H9 (cell line): ENCODE data around the gene HLA-DQA1. TPM values are rescaled to one million over a fixed set of nuclear protein-coding genes. Genes with fewer than 3 reads are reported as not detected.

Source experiments
- DNase-seq: peaks from one replicate; pipeline ENCODE4 v3.0.0-alpha.2; 2017
- H2AFZ ChIP-seq: one replicate; pipeline ENCODE4 v1.6.1; 2013; ENCODE audit warnings: mild to moderate bottlenecking, low read length, control low read depth, moderate library complexity
- H2AK5ac ChIP-seq: 2 replicates; pipeline ENCODE4 v1.6.1; 2013; ENCODE audit warnings: low read length, control low read depth, mixed read lengths; ENCODE audit not compliant: insufficient read length
- H2BK120ac ChIP-seq: one replicate; pipeline ENCODE4 v1.6.1; 2013; ENCODE audit warnings: low read depth, mild to moderate bottlenecking, low read length, control low read depth, inconsistent platforms; ENCODE audit not compliant: poor library complexity, severe bottlenecking
- H2BK12ac ChIP-seq: 2 replicates; pipeline ENCODE4 v1.6.1; 2013; ENCODE audit warnings: low read length, control low read depth, mixed read lengths, low read depth; ENCODE audit not compliant: insufficient read length
- H2BK15ac ChIP-seq: 2 replicates; pipeline ENCODE4 v1.6.1; 2013; ENCODE audit warnings: low read depth, low read length, control low read depth
- H2BK20ac ChIP-seq: one replicate; pipeline ENCODE4 v1.6.1; 2013; ENCODE audit warnings: low read depth, mild to moderate bottlenecking, low read length, control low read depth, inconsistent platforms; ENCODE audit not compliant: poor library complexity, severe bottlenecking
- H2BK5ac ChIP-seq: 2 replicates; pipeline ENCODE4 v1.6.1; 2013; ENCODE audit warnings: low read length, control low read depth, mixed read lengths; ENCODE audit not compliant: insufficient read length
- H3K14ac ChIP-seq: 2 replicates; pipeline ENCODE4 v1.6.1; 2013; ENCODE audit warnings: low read length, control low read depth; ENCODE audit not compliant: insufficient read depth
- H3K18ac ChIP-seq: 2 replicates; pipeline ENCODE4 v1.6.1; 2013; ENCODE audit warnings: low read depth, mild to moderate bottlenecking, mixed read lengths, low read length, control low read depth; ENCODE audit not compliant: insufficient read length
- H3K23ac ChIP-seq: 2 replicates; pipeline ENCODE4 v1.6.1; 2013; ENCODE audit warnings: low read length, control low read depth, mixed read lengths, low read depth; ENCODE audit not compliant: insufficient read length
- H3K23me2 ChIP-seq: 2 replicates; pipeline ENCODE4 v1.6.1; 2013; ENCODE audit warnings: low read depth, mild to moderate bottlenecking, mixed read lengths, low read length, control low read depth; ENCODE audit not compliant: insufficient read length, poor library complexity, severe bottlenecking
- H3K27ac ChIP-seq: 2 replicates; pipeline ENCODE4 v1.5.1; 2013; ENCODE audit warnings: low read length, control low read depth, mixed read lengths, low read depth; ENCODE audit not compliant: insufficient read length
- H3K27me3 ChIP-seq: 2 replicates; pipeline ENCODE4 v1.6.1; 2013; ENCODE audit warnings: low read length, control low read depth, inconsistent platforms; ENCODE audit not compliant: insufficient read depth
- H3K4ac ChIP-seq: 2 replicates; pipeline ENCODE4 v1.6.1; 2013; ENCODE audit warnings: low read depth, mild to moderate bottlenecking, control low read depth, inconsistent platforms, low read length, moderate library complexity
- H3K4me1 ChIP-seq: 2 replicates; pipeline ENCODE4 v1.6.1; 2013; ENCODE audit warnings: low read length, control low read depth, inconsistent platforms; ENCODE audit not compliant: insufficient read depth
- H3K4me2 ChIP-seq: 2 replicates; pipeline ENCODE4 v1.6.1; 2013; ENCODE audit warnings: low read length, control low read depth, mixed read lengths; ENCODE audit not compliant: insufficient read length, insufficient read depth
- H3K56ac ChIP-seq: 2 replicates; pipeline ENCODE4 v1.6.1; 2013; ENCODE audit warnings: low read depth, mild to moderate bottlenecking, mixed read lengths, low read length, control low read depth; ENCODE audit not compliant: insufficient read length
- H3K79me1 ChIP-seq: 2 replicates; pipeline ENCODE4 v1.6.1; 2013; ENCODE audit warnings: low read depth, mild to moderate bottlenecking, moderate library complexity, low read length, control low read depth, inconsistent platforms; ENCODE audit not compliant: insufficient read depth, poor library complexity, severe bottlenecking
- H3K79me2 ChIP-seq: 2 replicates; pipeline ENCODE4 v1.6.1; 2013; ENCODE audit warnings: low read length, control low read depth, inconsistent platforms; ENCODE audit not compliant: insufficient read depth
- H3K9ac ChIP-seq: 2 replicates; pipeline ENCODE4 v1.6.1; 2013; ENCODE audit warnings: low read length, control low read depth, mixed read lengths; ENCODE audit not compliant: insufficient read length; ENCODE audit errors: extremely low read depth
- H3K9me3 ChIP-seq: one replicate; pipeline ENCODE4 v1.6.1; 2013; ENCODE audit warnings: low read depth, low read length, inconsistent platforms; ENCODE audit not compliant: control insufficient read depth
- H3T11ph ChIP-seq: one replicate; pipeline ENCODE4 v1.6.1; 2013; ENCODE audit warnings: mild to moderate bottlenecking, low read length, control low read depth, inconsistent platforms
- H4K20me1 ChIP-seq: one replicate; pipeline ENCODE4 v1.6.1; 2013; ENCODE audit not compliant: control insufficient read depth, insufficient read length, insufficient read depth
- H4K5ac ChIP-seq: 2 replicates; pipeline ENCODE4 v1.6.1; 2013; ENCODE audit warnings: low read depth, mild to moderate bottlenecking, mixed read lengths, low read length, control low read depth; ENCODE audit not compliant: insufficient read length
- H4K8ac ChIP-seq: replicated peaks from 2 replicates; pipeline ENCODE4 v1.6.1; 2013; ENCODE audit warnings: low read length, control low read depth, mixed read lengths, low read depth; ENCODE audit not compliant: insufficient read length
- H4K91ac ChIP-seq: 2 replicates; pipeline ENCODE4 v1.6.1; 2013; ENCODE audit warnings: low read depth, mild to moderate bottlenecking, moderate library complexity, mixed read lengths, low read length, control low read depth; ENCODE audit not compliant: insufficient read length
- H3K27ac Mint-ChIP-seq, 3 experiments: 2 replicates in 2 of 3; 3 replicates in 1 of 3; pipeline ENCODE4 v1.8.0; 2020 to 2021; ENCODE audit warnings: mixed read lengths in 3 of 3, mild to moderate bottlenecking in 1 of 3, moderate library complexity in 1 of 3
- H3K27me3 Mint-ChIP-seq: 2 replicates; pipeline ENCODE4 v1.8.0; 2021; ENCODE audit warnings: low read depth, mild to moderate bottlenecking, moderate library complexity, mixed read lengths
- H3K36me3 Mint-ChIP-seq, 3 experiments: 2 replicates in 2 of 3; 3 replicates in 1 of 3; pipeline ENCODE4 v1.8.0; 2020 to 2021; ENCODE audit warnings: low read depth in 3 of 3, mixed read lengths in 3 of 3; ENCODE audit not compliant: insufficient read depth in 1 of 3
- H3K4me1 Mint-ChIP-seq, 2 experiments: 2 replicates each; pipeline ENCODE4 v1.8.0; 2020; ENCODE audit warnings: mixed read lengths in 2 of 2
- H3K4me3 Mint-ChIP-seq, 2 experiments: 2 replicates in 1 of 2; 3 replicates in 1 of 2; pipeline ENCODE4 v1.8.0; 2020 to 2021; ENCODE audit warnings: mild to moderate bottlenecking in 2 of 2, mixed read lengths in 2 of 2, moderate library complexity in 1 of 2
- H3K9me3 Mint-ChIP-seq, 2 experiments: 2 replicates in 1 of 2; 3 replicates in 1 of 2; pipeline ENCODE4 v1.8.0; 2020; ENCODE audit warnings: mild to moderate bottlenecking in 2 of 2, mixed read lengths in 2 of 2, moderate library complexity in 1 of 2
- total RNA-seq: library from RNA; stranded (reverse); gene quantifications from 2 replicates; pipeline ENCODE4 v1.2.1, GENCODE V29; 2021
- TF ChIP-seq, protein P1 (sequence below): fragments of 200-600 bp; sonication (generic); conservative IDR thresholded peaks from 3 replicates; pipeline ENCODE4 v1.8.0; 2021; ENCODE audit warnings: antibody characterized with exemption, mild to moderate bottlenecking

Gene HLA-DQA1
- total RNA-seq, 1 experiment from 2014 or later: 1.7 TPM

DNA sequence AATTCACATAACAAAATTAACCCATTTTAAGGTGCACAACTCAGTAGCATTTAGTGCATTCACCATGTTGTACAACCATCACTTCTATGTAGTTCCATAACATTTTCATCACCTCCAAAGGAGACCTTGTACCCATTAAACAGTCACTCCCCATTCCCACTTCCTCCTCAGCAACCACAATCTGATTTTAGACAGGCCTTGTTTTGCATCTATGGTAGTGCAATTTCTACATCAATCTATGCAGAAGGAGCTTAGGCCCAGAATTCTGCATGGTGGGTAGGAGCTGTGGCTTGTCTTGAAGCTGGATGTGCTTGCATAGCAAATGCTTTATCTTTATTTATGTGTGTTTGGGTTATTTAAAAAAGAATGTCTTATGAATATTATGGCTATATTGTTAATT, 13.5 kb upstream of the HLA-DQA1 start:
- no peak overlapping the region for H3K9ac ChIP-seq
- no peak overlapping the region for H4K91ac ChIP-seq
- TF ChIP-seq, protein P1, sequence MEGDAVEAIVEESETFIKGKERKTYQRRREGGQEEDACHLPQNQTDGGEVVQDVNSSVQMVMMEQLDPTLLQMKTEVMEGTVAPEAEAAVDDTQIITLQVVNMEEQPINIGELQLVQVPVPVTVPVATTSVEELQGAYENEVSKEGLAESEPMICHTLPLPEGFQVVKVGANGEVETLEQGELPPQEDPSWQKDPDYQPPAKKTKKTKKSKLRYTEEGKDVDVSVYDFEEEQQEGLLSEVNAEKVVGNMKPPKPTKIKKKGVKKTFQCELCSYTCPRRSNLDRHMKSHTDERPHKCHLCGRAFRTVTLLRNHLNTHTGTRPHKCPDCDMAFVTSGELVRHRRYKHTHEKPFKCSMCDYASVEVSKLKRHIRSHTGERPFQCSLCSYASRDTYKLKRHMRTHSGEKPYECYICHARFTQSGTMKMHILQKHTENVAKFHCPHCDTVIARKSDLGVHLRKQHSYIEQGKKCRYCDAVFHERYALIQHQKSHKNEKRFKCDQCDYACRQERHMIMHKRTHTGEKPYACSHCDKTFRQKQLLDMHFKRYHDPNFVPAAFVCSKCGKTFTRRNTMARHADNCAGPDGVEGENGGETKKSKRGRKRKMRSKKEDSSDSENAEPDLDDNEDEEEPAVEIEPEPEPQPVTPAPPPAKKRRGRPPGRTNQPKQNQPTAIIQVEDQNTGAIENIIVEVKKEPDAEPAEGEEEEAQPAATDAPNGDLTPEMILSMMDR: no peak
- H3K23ac ChIP-seq: no peak overlapping the region
- no peak overlapping the region for H2BK12ac ChIP-seq
- Mint-ChIP-seq H3K27ac (no peak overlapping the region), H3K4me3 (no peak overlapping the region), H3K36me3 (no peaks in the 10 kb centered on the region), H3K9me3 (no peaks in the 10 kb centered on the region; a peak in 1 of 5 replicates), H3K27me3 (no peaks in the 10 kb centered on the region), H3K4me1 (peaks cover 8 to 14% of the 10 kb centered on the region in 2 experiments)
- H2BK20ac ChIP-seq: no peak overlapping the region
- H3K79me1 ChIP-seq: no peaks in the 10 kb centered on the region
- H4K20me1 ChIP-seq: no peaks in the 10 kb centered on the region
- H3K9me3 ChIP-seq: no peaks in the 10 kb centered on the region
- no peaks in the 10 kb centered on the region for H3K79me2 ChIP-seq
- DNase-seq: no peak
- H3K14ac ChIP-seq: no peak overlapping the region
- no peak overlapping the region for H4K8ac ChIP-seq
- H3K23me2 ChIP-seq: no peaks in the 10 kb centered on the region
- no peak overlapping the region for H2AFZ ChIP-seq
- H3K4me1 ChIP-seq: no peaks in the 10 kb centered on the region; the same call in 1 of the 2 replicates
- no peak overlapping the region for H3T11ph ChIP-seq
- H3K56ac ChIP-seq: no peak overlapping the region
- no peak overlapping the region for H3K18ac ChIP-seq
- H3K4ac ChIP-seq: no peak overlapping the region
- H2AK5ac ChIP-seq: no peak overlapping the region
- no peak overlapping the region for H4K5ac ChIP-seq
- H3K4me2 ChIP-seq: no peak overlapping the region
- H2BK15ac ChIP-seq: no peak overlapping the region
- H2BK5ac ChIP-seq: no peak overlapping the region
- H3K27me3 ChIP-seq: no peaks in the 10 kb centered on the region
- H2BK120ac ChIP-seq: no peak overlapping the region
- H3K27ac ChIP-seq: no peak overlapping the region
